HG03442 (cell line): Measurements from ENCODE around the gene TNS4.

ENCODE experiments used
- ATAC-seq: cut with Tn5 transposase; IDR thresholded peaks from one replicate; pipeline ENCODE4 v1.9.1; 2021; ENCODE audit warnings: mild to moderate bottlenecking, moderate library complexity; ENCODE audit not compliant: unreplicated experiment

The TNS4 gene

DNA sequence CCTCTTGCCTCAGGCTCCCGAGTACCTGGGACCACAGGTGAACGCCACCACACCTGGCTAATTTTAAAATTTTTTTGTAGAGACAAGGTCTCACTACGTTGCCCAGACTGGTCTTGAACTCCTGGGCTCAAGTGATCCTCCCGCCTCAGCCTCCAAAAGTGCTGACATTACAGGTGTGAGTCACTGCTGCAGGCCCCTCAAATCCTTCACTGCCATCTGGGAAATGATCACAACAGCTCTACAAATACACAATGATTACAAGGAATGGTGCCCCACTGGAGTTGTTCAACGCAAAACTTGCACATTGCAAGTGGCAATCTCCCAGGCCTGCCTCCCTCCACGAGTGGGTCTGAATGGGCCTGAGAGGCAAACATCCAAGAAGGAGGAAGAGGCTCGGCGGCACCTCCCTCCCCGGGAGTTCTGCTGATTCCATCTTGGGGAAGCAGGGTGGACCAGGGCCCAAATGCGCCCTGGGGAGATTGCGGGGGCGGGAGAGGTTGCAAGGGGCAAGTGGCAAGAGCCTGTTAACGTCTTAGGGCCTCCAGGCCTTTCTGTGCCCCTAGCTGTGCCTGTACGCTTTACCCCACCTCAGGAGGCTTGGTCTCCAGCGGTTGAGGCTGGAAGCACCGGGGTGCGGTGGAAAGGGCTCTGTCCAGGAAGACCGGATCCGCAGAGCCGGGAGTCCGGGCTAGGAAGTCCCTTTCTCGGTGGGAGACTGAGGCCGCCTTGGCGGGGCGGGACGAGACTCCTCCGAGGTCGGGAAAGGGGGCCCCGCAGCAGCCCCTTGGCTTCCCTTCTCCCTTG, 58.8 kb downstream of the TNS4 start:
- ATAC-seq, result no peak

DNA sequence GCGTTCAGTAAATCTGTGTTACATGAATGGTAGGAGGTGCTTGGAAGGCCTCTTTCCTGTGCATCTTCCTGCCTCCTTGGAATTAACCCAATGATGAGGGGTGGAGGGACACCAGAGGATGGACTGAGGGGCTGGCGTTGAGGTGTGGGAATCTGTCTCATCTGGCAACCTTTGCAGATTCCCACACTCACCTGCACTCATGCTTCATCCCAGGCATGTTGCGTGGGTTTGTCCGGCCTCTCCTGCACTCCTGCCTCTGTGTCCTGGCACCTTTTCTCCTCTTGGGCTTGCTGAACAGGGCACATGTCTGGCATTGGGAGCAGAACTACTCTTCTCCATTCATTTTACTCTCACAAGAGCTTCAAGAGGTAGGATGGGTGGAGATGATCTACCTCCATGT, 61.3 kb downstream of the TNS4 start:
- no peak for ATAC-seq

DNA sequence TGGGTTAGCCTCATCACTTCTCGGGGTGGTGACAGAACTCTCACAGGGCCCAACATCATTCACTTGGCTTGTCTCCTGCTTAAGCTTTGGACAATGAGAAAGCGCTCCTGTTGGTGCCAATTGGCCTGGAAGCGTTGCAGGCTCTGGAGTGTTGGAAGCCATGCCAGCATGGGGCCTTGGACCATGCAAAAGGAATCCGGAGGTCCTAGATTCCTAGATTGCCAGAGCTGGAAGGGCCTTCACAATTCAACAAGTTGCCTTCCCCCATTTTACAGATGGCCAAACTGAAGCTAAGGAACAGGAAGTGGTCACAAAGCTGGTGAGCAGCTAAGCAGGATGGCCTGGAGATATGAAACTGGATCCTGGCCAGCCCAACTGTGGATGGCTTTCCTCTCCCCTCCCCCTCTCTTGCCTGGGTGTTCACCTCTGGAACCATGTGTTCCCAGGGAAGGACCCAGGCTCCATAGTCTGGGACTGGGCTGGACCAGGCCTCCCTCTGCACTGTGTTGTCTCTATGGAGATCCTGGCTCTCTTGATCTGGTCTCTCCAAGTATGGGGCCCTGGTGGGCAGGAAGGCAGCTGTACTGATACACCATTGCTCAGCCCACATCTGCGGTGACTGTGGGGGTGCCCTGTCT, 64.2 kb downstream of the TNS4 start:
- ATAC-seq, result no peak

DNA sequence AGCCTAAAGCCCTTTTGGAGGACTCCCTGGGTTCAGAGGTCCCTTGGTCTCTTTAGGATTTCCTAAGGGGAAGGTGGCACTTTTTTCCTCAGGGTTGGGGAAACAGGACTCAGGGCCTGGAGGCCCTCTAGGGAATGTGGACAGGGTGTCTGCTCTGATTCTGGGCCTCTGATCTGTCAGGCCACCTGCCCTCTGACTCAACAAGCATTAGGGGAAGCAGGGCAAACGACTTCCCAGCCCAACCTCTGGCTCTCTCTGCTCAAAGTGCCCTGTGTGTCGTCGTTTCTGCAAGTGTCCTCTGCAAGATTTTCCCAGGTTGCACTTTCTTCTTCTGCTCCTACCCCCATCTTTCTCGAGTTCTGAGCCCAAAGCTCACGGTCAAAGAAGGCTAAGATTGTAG, 64.8 kb downstream of the TNS4 start:
- ATAC-seq, result no peak

- ATAC-seq, result no peak
Measured at GRCh38 chr17:40433551-40434415, 67.6 kb downstream of the TNS4 start.

DNA sequence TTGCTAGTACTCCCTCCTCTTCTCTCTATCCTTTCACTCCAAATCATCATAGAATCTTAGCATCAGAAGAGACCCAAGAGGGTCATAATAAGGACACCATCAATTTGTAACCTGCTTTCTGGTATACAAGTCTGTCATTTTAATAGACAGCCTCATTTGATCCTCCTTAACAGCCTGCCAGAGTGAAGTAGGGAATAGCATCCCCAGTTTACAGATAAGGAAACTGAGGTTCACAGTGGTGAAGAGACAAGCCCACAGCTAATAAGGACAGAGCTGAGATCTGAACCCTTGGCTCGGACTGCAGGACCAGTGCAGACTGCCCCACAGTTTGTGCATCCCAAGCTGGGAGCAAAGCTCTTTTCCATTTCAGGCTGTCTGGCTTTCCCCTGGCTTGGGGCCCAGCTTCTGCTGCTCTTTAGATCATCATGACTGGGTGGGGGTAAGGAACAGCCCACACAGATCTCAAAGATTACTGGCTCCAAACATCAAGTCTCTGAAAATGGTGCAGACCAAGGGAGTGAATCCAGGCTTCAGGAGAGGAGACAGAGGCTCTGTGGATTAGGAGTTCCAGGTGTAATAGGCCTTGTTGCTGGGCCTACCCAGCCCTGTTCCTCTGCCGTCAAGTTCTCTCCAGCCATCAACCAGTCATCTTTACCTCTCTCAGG, 68.4 kb downstream of the TNS4 start:
- no peak for ATAC-seq

GRCh38 chr17:40431231-40431602, 70.2 kb downstream of the TNS4 start:
- ATAC-seq, result no peak

DNA sequence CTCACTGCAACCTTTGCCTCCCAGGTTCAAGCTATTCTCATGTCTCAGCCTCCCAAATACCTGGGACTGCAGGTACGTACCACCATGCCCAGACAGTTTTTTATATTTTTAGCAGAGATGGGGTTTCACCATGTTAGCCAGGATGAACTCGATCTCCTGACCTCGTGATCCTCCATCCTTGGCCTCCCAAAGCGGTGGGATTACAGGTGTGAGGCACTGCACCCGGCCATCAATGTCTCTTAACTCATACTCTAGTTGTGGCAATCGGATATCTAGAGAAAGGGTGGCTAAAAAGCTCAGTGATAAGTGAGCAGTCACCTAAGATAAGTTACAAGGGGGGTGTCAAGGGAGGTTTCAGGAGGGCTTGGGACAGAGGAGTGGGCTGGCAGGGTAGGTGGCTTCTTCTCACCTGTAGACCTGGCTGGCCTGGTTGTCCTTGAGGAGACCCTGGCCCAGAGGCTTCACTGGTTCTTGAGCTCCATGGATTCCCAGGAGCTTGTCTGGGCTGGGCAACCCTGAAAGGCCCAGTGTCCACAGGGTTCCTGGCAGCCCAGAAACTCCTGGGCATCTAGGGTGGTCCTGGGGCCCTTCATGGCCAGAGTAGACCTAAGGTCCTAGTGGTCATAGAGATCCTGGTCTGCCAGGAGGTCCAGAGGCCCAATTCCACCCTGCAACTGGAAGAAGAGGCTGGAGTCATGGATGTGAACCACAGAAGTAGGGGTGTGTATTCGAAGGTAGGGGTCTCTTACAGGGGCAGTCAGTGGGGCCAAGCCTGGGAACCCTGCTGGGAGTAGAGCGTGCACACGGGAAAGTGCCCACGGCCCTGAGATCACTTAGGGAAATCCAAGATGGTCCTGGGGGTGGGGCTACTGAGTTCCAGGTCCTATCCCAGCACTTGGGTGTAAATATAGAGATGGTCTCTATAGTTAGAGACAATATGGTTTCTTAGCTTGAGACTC, 70.9 kb downstream of the TNS4 start:
- ATAC-seq, result no peak

DNA sequence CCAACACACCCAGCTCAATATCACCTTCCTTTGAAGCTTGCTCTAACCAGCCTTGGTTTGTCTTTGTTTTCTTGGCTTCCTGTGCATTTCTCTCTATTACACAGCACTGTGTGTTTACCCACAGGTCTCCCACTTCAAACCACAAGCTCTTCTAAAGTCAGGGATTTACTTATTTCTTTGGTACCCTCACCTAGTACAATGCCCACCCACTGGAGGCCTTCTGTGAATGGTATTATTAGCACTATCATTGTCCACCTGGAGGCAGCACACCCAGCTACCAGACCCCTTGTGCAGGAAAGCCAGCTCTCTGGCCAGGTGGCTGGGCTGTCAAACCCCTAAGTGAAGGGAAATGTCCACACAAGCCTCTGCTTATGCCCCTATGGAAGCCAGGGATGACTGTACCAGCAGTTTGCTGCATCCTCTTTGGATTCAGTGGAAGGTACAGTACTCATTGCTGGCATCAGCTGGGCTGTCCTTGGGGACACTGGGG, 74.4 kb downstream of the TNS4 start:
- no peak for ATAC-seq
